Measurements from ENCODE around the gene PCDHGA1.
A peak's percentile ranks its signal among the peaks of the same experiment; 100 is the strongest.

The PCDHGA1 gene

DNA sequence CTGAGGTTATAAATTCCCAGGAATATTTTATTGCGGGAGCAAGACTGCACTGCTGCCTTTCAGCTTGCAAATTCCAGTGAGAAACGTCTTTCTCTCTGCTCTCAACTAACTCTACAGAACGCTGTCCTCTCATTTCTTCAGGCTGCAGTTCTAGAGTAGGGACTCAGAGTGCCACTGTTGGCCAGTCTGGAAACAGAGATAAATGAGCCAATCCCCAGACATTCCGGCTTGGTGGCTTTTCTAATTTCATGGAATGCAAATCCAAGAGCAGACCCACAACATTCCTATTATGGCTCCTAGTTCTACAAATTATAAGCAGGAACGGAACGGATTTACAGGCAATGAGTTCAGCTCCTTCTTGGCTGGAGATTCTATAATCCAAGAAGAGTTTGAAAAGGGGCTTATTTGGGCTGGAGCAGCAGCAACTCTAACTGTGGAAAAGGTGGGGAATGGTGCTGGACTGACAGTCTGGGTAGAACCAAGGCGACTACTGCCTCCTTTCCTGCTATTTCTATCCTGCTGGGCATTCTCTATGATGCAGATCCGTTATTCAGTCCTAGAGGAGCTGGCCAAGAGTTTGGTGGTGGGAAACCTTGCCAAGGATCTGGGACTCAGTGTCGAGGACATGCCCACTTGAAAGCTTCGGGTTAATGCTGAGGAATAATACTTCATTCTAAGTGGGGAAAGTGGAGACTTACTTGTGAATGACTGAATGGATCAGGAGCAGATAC lies 109.3 kb downstream of the PCDHGA1 start:
- TF ChIP-seq, protein P1, sequence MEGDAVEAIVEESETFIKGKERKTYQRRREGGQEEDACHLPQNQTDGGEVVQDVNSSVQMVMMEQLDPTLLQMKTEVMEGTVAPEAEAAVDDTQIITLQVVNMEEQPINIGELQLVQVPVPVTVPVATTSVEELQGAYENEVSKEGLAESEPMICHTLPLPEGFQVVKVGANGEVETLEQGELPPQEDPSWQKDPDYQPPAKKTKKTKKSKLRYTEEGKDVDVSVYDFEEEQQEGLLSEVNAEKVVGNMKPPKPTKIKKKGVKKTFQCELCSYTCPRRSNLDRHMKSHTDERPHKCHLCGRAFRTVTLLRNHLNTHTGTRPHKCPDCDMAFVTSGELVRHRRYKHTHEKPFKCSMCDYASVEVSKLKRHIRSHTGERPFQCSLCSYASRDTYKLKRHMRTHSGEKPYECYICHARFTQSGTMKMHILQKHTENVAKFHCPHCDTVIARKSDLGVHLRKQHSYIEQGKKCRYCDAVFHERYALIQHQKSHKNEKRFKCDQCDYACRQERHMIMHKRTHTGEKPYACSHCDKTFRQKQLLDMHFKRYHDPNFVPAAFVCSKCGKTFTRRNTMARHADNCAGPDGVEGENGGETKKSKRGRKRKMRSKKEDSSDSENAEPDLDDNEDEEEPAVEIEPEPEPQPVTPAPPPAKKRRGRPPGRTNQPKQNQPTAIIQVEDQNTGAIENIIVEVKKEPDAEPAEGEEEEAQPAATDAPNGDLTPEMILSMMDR (IDR thresholded peaks at IDR 0.05; ENCODE audit: extremely low read depth, missing control alignments), result no peak
- DNase-seq (ENCODE audit: low spot score), result no peak

DNA sequence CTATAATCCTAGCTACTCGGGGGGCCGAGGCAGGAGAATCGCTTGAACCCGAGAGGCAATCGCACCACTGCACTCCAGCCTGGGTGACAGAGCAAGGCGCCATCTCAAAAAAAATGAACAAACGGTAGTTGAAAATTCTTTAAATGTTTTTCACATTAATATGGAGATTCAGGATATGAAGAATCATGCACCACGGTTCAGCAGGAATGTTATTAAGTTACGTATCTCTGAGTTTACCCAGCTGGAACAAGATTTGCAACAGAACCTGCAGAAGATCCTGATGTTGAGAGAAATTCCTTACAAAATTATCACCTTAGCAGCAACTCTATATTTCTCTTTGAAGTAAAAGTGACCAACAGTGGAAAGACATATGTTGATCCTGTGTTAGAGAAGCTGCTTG lies 110.0 kb downstream of the PCDHGA1 start:
- no peak for DNase-seq (ENCODE audit: low spot score)
- TF ChIP-seq, protein P1 (IDR thresholded peaks at IDR 0.05; ENCODE audit: extremely low read depth, missing control alignments), result no peak

DNA sequence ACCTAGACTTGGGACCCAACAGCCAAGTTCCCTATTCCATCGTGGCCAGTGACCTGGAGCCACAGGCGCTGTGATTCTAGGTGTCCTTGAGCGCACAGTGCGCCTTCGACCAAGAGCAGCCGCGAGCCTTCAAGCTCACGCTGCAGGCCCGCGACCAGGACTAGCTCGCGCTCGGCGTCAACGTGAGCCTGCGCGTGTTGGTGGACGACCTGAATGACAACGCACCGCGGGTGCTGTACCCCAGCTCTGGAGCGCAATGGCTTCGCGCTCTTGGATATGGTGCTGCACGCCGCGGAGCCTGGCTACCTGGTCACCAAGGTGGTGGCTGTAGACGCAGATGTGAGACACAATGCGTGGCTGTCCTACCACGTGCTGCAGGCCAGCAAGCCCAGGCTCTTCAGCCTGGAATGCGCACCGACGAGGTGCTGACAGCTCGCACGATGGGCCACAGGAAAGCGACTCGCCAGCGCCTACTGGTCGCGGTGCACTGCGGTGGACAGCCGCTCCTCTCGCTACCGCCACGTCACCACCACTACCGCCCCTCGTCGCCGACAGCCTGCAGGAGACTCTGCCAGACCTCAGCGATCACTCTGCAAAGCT lies 111.4 kb downstream of the PCDHGA1 start:
- DNase-seq (ENCODE audit: low spot score), result no peak
- TF ChIP-seq, protein P1 (IDR thresholded peaks at IDR 0.05; ENCODE audit: extremely low read depth, missing control alignments), result no peak

DNA sequence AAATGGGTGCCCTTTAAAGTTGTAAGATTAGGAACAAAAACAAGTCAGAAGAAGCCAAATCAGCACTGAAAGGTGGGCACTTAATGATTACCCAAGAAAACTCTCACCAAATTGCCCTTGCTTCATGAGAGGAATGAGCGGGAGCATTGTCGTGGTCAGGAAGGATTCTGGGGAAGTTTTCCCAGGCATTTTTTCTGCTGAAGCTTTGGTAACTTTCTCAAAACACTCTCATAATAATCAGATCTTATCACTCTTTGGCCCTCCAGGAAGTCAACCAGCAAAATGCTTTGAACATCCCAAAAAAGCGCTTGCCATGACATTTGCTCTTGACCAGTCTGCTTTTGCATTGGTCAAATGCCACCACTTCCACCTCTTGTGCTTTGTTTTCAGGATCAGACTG lies 135.0 kb downstream of the PCDHGA1 start:
- no peak for DNase-seq (ENCODE audit: low spot score)
- TF ChIP-seq, protein P1 (IDR thresholded peaks at IDR 0.05; ENCODE audit: extremely low read depth, missing control alignments), result no peak

GRCh38 chr5:141475625-141476131 lies 145.4 kb downstream of the PCDHGA1 start, which contains the start of gene PCDHGC3:
PCDHGC3 (plus strand) TSS chr5:141475966; CDS start chr5:141476117, 151 bp downstream.
- peak; percentile 86 for DNase-seq (ENCODE audit: low spot score)
- TF ChIP-seq, protein P1 (IDR thresholded peaks at IDR 0.05; ENCODE audit: extremely low read depth, missing control alignments), result peak; percentile 62

- DNase-seq (ENCODE audit: low spot score), result peak; percentile 40
- TF ChIP-seq, protein P1 (IDR thresholded peaks at IDR 0.05; ENCODE audit: extremely low read depth, missing control alignments), result no peak
Observed at GRCh38 chr5:141476132-141476911, 146.0 kb downstream of the PCDHGA1 start.

Data from GM20000 (cell line).